SU-DHL-6 (cell line): ENCODE data around the gene TULP4.

ENCODE experiments used
- CTCF ChIP-seq: fragments of 200-600 bp; sonication (generic); IDR thresholded peaks from one replicate; pipeline ENCODE4 v1.5.1; 2017; ENCODE audit warnings: antibody characterized with exemption, mild to moderate bottlenecking, low read length, moderate library complexity; ENCODE audit not compliant: insufficient read depth, poor library complexity, severe bottlenecking
- EZH2phosphoT487 ChIP-seq: fragments of 200-600 bp; sonication (generic), shearing (Covaris generic); conservative IDR thresholded peaks from 2 replicates; pipeline ENCODE4 v1.6.1; 2018; ENCODE audit warnings: mild to moderate bottlenecking, antibody characterized with exemption, low read length, moderate library complexity, mixed read lengths

GRCh38 chr6:158474961-158475343 is 162.7 kb downstream of the TULP4 start:
- no peak for TF ChIP-seq CTCF
- TF ChIP-seq EZH2phosphoT487: no peak
